Neural progenitor cell (in vitro differentiated cells): ENCODE results near the gene ITGB3. TPM values are rescaled to one million over a fixed set of nuclear protein-coding genes. Genes with fewer than 3 reads are reported as not detected.
A peak's percentile ranks its signal among the peaks of the same experiment; 100 is the strongest.

Experiments used
- DNase-seq: peaks from one replicate; pipeline ENCODE4 v3.0.0-alpha.2; 2016; ENCODE audit warnings: low spot score
- H2AFZ ChIP-seq: fragments of 200-600 bp; sonication (generic); replicated peaks from 2 replicates; pipeline ENCODE4 v1.6.1; 2016; ENCODE audit warnings: antibody characterized with exemption
- H3F3A ChIP-seq: fragments of 200-600 bp; sonication (generic); 2 replicates; pipeline ENCODE4 v1.6.1; 2016; ENCODE audit warnings: antibody characterized with exemption, low read depth
- H3K27ac ChIP-seq: fragments of 200-600 bp; sonication (generic); 2 replicates; pipeline ENCODE4 v1.5.1; 2016; ENCODE audit warnings: mild to moderate bottlenecking
- H3K27me3 ChIP-seq: fragments of 200-600 bp; sonication (generic); 2 replicates; pipeline ENCODE4 v1.6.1; 2016; ENCODE audit warnings: mild to moderate bottlenecking, moderate library complexity
- H3K36me3 ChIP-seq: fragments of 200-600 bp; sonication (generic); 2 replicates; pipeline ENCODE4 v1.5.1; 2016
- H3K4me1 ChIP-seq: fragments of 200-600 bp; sonication (generic); 2 replicates; pipeline ENCODE4 v1.6.1; 2016; ENCODE audit warnings: mixed run types
- H3K4me2 ChIP-seq: fragments of 200-600 bp; sonication (generic); 2 replicates; pipeline ENCODE4 v1.6.1; 2016
- H3K4me3 ChIP-seq: fragments of 200-600 bp; sonication (generic); 2 replicates; pipeline ENCODE4 v1.5.1; 2016
- H3K79me2 ChIP-seq: fragments of 200-600 bp; sonication (generic); 2 replicates; pipeline ENCODE4 v1.6.1; 2016; ENCODE audit warnings: low read depth
- H3K9ac ChIP-seq: fragments of 200-600 bp; sonication (generic); 2 replicates; pipeline ENCODE4 v1.6.1; 2016
- H3K9me3 ChIP-seq: fragments of 200-600 bp; sonication (generic); 2 replicates; pipeline ENCODE4 v1.5.1; 2016; ENCODE audit warnings: low read depth
- H4K20me1 ChIP-seq: fragments of 200-600 bp; sonication (generic); 2 replicates; pipeline ENCODE4 v1.6.1; 2016; ENCODE audit warnings: low read depth
- H3K27ac Mint-ChIP-seq: 3 replicates; pipeline ENCODE4 v1.8.0; 2021; ENCODE audit warnings: mixed read lengths
- H3K27me3 Mint-ChIP-seq: 2 replicates; pipeline ENCODE4 v1.8.0; 2022; ENCODE audit warnings: low read depth, mild to moderate bottlenecking, inconsistent platforms, moderate library complexity, mixed read lengths; ENCODE audit not compliant: insufficient read depth
- H3K36me3 Mint-ChIP-seq: 3 replicates; pipeline ENCODE4 v1.8.0; 2021; ENCODE audit warnings: mixed read lengths
- H3K4me1 Mint-ChIP-seq: 3 replicates; pipeline ENCODE4 v1.8.0; 2021; ENCODE audit warnings: mixed read lengths
- H3K4me3 Mint-ChIP-seq: 3 replicates; pipeline ENCODE4 v1.8.0; 2021; ENCODE audit warnings: mild to moderate bottlenecking, moderate library complexity, mixed read lengths
- H3K9me3 Mint-ChIP-seq: 3 replicates; pipeline ENCODE4 v1.8.0; 2020; ENCODE audit warnings: mixed read lengths
- CTCF ChIP-seq: fragments of 200-600 bp; sonication (generic); IDR thresholded peaks from 2 replicates; pipeline ENCODE4 v1.5.1; 2017; ENCODE audit warnings: antibody characterized with exemption, mild to moderate bottlenecking
- EZH2 ChIP-seq: fragments of 200-600 bp; sonication (generic); IDR thresholded peaks from 2 replicates; pipeline ENCODE4 v1.6.1; 2017; ENCODE audit warnings: antibody characterized with exemption, mild to moderate bottlenecking, moderate library complexity
- EZH2phosphoT487 ChIP-seq: fragments of 200-600 bp; sonication (generic); IDR thresholded peaks from 2 replicates; pipeline ENCODE4 v1.6.1; 2017; ENCODE audit warnings: antibody characterized with exemption
- total RNA-seq: library from RNA; depleted of rRNA; stranded (reverse); fragments of >200 nt; gene quantifications from 2 replicates; pipeline ENCODE4 v1.2.3, GENCODE V29; 2015; ENCODE audit warnings: low replicate concordance

Gene ITGB3
- total RNA-seq, 1 donor from 2014 or later, result 0.47 TPM

DNA sequence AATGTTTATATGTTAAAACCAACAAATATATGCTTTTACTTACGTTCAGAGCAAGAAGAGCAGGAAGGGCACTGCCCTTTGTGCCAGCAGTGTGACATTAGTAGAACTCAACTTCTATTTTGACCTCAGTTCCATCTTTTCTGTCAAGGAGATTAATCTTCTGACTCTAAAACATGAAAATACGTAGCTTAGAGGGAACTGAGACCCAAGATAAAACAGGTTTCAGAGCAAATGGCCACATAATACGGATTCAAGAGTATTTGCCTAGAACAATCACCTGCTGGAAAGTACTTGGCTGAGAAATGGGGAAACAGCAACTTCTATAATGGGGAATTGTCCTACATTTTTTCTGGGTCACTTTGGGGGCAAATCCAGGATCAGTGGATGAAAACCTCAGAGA lies 22.3 kb upstream of the ITGB3 start:
- Histone ChIP-seq H4K20me1 (no peaks in the 10 kb centered on the region), H3K27me3 (peaks cover 16% of the 10 kb centered on the region), H3F3A (no peaks in the 10 kb centered on the region), H3K9ac (no peak overlapping the region), H3K36me3 (no peaks in the 10 kb centered on the region), H3K4me3 (no peak overlapping the region), H2AFZ (no peak overlapping the region), H3K79me2 (no peaks in the 10 kb centered on the region), H3K4me2 (no peak overlapping the region), H3K9me3 (no peaks in the 10 kb centered on the region), H3K27ac (no peak overlapping the region), H3K4me1 (peaks cover 6% of the 10 kb centered on the region)
- H3K27ac Mint-ChIP-seq, result no peak overlapping the region
- peaks cover 10% of the 10 kb centered on the region for H3K4me1 Mint-ChIP-seq
- H3K9me3 Mint-ChIP-seq, result no peaks in the 10 kb centered on the region
- TF ChIP-seq CTCF (no peak), EZH2 (no peak), EZH2phosphoT487 (no peak)
- no peak for DNase-seq
- peaks cover 24% of the 10 kb centered on the region for H3K27me3 Mint-ChIP-seq
- H3K4me3 Mint-ChIP-seq, result no peak overlapping the region
- H3K36me3 Mint-ChIP-seq, result no peaks in the 10 kb centered on the region

- peaks cover 6% of the 10 kb centered on the region for H3K4me1 ChIP-seq
- H3K4me3 ChIP-seq, result no peak overlapping the region
- DNase-seq, result no peak
- H3K27me3 Mint-ChIP-seq, result peaks cover 22% of the 10 kb centered on the region
- H3K9me3 ChIP-seq, result no peaks in the 10 kb centered on the region
- H3K9ac ChIP-seq, result no peak overlapping the region
- no peaks in the 10 kb centered on the region for H3K9me3 Mint-ChIP-seq
- H3F3A ChIP-seq, result no peaks in the 10 kb centered on the region
- H3K27ac ChIP-seq, result no peak overlapping the region
- no peak overlapping the region for H3K4me2 ChIP-seq
- no peaks in the 10 kb centered on the region for H4K20me1 ChIP-seq
- no peaks in the 10 kb centered on the region for H3K36me3 Mint-ChIP-seq
- peaks cover 16% of the 10 kb centered on the region for H3K27me3 ChIP-seq
- TF ChIP-seq EZH2 (no peak), EZH2phosphoT487 (no peak), CTCF (no peak)
- no peak overlapping the region for H3K27ac Mint-ChIP-seq
- H3K4me1 Mint-ChIP-seq, result peaks cover 10% of the 10 kb centered on the region
- H3K79me2 ChIP-seq, result no peaks in the 10 kb centered on the region
- H3K36me3 ChIP-seq, result no peaks in the 10 kb centered on the region
- no peak overlapping the region for H2AFZ ChIP-seq
- no peak overlapping the region for H3K4me3 Mint-ChIP-seq
These were observed 21.8 kb upstream of the ITGB3 start for GRCh38 chr17:47231866-47232265.

- no peaks in the 10 kb centered on the region for H3K36me3 Mint-ChIP-seq
- H3K4me2 ChIP-seq, result no peak overlapping the region
- no peaks in the 10 kb centered on the region for H3F3A ChIP-seq
- H3K27me3 ChIP-seq, result peaks cover 16% of the 10 kb centered on the region
- no peak overlapping the region for H2AFZ ChIP-seq
- peaks cover 22% of the 10 kb centered on the region for H3K27me3 Mint-ChIP-seq
- peaks cover 6% of the 10 kb centered on the region for H3K4me1 ChIP-seq
- no peaks in the 10 kb centered on the region for H3K79me2 ChIP-seq
- no peaks in the 10 kb centered on the region for H3K36me3 ChIP-seq
- no peaks in the 10 kb centered on the region for H4K20me1 ChIP-seq
- no peak overlapping the region for H3K9ac ChIP-seq
- H3K9me3 Mint-ChIP-seq, result no peaks in the 10 kb centered on the region
- no peak overlapping the region for H3K4me3 ChIP-seq
- no peak for TF ChIP-seq EZH2phosphoT487
- TF ChIP-seq CTCF, result no peak
- no peak for TF ChIP-seq EZH2
- no peak overlapping the region for H3K27ac ChIP-seq
- H3K9me3 ChIP-seq, result no peaks in the 10 kb centered on the region
- H3K27ac Mint-ChIP-seq, result peak overlapping the region; percentile 74
- no peak for DNase-seq
- peaks cover 10% of the 10 kb centered on the region for H3K4me1 Mint-ChIP-seq
- no peak overlapping the region for H3K4me3 Mint-ChIP-seq
These were observed 21.2 kb upstream of the ITGB3 start for GRCh38 chr17:47232465-47232864.
